DOHH2 (cell line): Measurements from ENCODE around the gene ABHD12.

Experiments
- EZH2phosphoT487 ChIP-seq: fragments of 200-600 bp; sonication (generic); IDR thresholded peaks from 2 replicates; pipeline ENCODE4 v1.6.1; 2017; ENCODE audit warnings: borderline replicate concordance, mild to moderate bottlenecking, antibody characterized with exemption, low read length, moderate library complexity, mixed read lengths
- TF ChIP-seq, protein P1 (sequence below): fragments of 200-600 bp; sonication (generic); IDR thresholded peaks from one replicate; pipeline ENCODE4 v1.5.1; 2014; ENCODE audit warnings: antibody characterized with exemption, mild to moderate bottlenecking, low read depth, low read length; ENCODE audit not compliant: poor library complexity, severe bottlenecking

DNA sequence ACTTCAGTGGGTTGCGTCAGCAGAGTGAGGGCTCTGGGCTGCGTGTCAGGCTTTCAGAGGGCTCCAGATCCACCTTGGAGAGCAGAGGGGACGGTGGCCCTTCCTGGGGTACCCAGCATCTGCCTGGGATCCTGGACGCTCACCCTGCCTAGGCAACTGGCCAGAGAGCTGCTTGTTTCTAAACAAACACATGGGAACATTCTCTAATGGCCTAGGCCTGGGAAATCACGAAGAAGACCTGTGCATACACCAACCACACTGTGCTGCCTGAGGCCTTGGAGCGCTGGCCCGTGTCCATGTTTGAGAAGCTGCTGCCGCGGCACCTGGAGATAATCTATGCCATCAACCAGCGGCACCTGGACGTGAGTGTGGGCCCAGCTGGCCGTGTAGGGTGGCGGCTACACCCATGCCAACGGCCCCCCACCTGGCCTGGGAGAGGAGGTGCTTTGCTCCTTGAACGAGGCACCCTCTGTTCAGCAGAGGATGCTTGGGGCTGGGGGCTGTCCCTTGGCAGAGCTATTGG, 110.5 kb downstream of the ABHD12 start:
- TF ChIP-seq, protein P1, sequence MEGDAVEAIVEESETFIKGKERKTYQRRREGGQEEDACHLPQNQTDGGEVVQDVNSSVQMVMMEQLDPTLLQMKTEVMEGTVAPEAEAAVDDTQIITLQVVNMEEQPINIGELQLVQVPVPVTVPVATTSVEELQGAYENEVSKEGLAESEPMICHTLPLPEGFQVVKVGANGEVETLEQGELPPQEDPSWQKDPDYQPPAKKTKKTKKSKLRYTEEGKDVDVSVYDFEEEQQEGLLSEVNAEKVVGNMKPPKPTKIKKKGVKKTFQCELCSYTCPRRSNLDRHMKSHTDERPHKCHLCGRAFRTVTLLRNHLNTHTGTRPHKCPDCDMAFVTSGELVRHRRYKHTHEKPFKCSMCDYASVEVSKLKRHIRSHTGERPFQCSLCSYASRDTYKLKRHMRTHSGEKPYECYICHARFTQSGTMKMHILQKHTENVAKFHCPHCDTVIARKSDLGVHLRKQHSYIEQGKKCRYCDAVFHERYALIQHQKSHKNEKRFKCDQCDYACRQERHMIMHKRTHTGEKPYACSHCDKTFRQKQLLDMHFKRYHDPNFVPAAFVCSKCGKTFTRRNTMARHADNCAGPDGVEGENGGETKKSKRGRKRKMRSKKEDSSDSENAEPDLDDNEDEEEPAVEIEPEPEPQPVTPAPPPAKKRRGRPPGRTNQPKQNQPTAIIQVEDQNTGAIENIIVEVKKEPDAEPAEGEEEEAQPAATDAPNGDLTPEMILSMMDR, result no peak
- no peak for TF ChIP-seq EZH2phosphoT487
